KG1 (cell line): ENCODE measurements around the gene ERAS.
"Not testable (repeated sequence)": the region's sequence is repeated elsewhere in the genome, so short reads cannot be mapped to it uniquely, and the experiment has no call there.

ENCODE experiments used
- DNase-seq: peaks from one replicate; lab custom pipeline; 2025; lab: John Stamatoyannopoulos, UW

Gene ERAS

DNA sequence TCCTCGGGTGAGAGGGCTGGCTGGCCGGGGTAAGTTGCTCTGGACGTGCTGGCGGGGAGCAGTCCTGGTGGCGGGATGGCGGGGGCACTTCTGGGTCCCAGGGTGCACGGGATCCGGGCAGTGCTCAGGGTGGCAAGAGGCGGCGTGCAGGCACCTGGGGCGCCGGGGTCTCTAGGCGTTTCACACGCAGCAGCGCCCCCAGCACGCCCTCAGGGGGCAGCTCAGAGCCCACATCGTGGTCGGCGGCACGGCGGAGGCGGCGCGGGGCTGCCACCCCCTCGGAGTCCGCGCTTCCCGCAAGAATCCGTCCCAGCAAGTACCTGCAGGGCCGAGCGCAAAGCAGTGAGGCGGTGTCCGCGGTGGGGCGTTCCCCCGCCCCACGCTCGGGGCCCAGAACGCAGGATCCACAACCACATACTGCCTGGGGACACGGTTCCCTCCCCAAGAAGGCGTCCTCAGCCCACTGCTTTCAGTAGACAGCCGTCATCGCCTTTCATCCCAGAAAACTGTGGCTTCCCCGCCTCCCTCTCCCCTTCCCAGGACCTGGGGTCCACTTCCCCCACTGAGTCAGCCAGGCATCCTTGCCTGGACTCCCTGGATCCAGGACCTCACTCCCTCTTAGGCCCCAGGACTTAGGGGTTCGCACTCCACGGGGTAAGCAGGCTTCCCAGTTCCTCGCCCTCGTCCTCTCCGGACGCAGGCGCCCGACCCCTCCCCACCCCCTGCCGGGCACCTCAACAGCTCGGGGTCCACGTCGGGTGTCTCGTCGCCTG, 5.0 kb downstream of the ERAS start:
- DNase-seq: no peak

DNA sequence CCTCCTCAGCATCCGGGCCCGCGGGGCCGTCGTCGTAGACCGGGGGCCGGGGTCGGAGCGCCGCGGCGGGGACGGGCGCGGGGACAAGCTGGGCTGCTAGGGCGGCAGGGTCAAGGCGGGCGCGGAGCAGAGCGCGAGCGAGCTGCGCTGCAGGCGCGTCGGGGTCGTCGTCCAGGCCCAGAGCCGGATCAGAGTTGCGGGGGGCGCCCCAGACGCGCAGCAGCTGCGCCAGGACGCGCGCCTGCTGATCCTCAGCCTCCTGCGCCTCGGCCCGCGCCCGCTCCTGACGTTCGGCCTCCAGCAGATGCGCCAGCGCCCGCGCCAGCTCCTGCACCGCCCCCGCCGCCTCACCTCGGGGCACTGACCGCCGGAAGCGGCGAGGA, 5.6 kb downstream of the ERAS start:
- DNase-seq: no peak

DNA sequence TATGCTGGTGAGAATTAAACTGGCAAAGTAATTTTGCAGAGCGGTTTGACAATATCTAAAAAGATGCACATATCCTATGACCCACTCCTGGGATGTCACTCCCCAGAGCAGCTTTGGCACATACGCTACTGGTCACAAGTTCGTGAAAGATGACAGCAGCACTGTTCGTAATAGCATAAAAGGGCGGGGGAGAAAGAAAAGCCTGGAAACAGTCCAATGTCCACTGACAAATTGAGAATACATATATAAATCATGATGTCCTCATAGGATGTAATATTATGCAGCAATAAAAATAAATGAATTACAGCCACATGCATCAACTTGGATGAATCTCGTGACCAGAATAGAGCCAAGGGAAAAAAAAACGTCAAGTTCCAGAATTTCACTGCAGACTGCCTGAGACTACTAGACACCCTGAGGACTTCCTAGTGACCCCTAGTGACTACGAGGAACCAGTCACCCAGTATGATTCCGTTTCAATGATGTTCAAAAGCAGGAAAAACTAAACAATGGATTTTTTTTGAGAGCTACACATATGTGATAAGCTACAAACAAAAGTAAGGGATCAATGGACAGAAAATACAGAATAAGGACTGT, 7.3 kb downstream of the ERAS start:
- DNase-seq: no peak

DNA sequence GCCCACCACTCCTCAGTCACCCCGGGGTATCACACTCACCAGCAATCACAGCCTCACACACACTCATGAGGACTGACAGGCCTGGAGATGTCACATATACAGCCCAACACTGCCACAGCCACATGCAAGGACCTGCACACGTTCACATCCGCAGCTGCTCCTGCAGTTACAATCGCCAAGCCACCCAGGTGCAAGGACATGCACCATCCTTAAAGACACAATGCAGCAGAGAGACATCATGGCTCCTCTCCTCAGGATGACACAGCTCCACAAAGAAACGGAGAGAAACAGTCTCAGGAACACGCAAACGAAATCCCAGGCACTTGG, 8.0 kb downstream of the ERAS start:
- DNase-seq: no peak

DNA sequence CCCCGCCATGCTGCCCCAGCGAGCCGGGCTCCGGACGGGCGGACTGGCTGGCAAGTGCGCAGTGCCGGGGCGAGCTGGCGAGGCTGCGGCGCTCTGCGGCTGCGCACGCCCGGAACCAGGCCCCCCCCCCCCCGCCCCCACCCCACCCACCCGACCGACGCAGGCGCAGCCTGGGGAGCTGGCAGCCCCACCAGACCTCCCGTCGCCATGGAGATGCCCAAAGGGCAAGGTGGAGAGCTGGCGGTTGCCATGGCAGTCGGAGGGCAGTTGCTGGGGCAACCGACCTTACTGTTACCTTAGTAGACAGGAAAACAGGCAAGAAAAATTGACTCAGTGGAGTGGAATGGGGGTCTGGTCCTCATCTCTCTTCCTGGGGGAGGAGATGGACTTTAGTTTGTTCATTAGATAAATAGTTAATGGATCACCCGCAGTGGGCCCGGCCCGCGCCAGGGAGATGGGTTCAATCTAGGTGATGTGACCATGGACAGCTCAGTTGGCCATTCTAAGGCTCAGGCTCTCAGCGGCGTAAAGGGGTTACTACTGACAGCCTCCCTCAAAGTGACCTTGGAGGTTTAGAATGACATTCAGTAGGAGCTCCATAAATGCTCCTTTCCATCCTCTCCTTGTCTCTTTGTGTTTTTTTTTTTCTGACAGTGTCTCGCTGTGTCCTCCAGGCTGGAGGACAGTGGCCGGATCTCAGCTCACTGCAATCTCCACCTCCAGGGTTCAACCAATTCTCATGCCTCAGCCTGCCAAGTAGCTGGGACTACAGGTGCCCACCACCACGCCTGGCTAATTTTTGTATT, 9.4 kb downstream of the ERAS start, which contains the start of gene PCSK1N:
TSS of gene PCSK1N (minus strand) at position 87 of the 806 bp plus-strand sequence. CDS start at position 9, 78 bp downstream.
- DNase-seq: no peak

DNA sequence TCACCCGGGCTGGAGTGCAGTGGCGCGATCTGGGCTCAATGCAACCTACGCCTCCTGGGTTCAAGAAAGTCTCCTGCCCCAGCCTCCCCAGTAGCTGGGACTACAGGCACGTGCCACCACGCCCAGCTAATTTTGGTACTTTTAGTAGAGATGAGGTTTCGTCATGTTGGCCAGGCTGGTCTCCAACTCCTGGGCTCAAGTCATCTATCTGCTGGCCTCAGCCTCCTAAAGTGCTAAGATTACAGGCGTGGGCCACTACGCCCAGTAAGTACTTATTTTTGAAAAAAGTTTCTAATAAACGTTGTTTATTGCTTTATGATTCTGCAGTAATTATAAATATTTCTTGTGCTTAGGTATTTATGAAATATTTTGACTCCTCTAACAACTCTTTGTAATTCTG, 13.4 kb downstream of the ERAS start:
- no peak for DNase-seq

DNA sequence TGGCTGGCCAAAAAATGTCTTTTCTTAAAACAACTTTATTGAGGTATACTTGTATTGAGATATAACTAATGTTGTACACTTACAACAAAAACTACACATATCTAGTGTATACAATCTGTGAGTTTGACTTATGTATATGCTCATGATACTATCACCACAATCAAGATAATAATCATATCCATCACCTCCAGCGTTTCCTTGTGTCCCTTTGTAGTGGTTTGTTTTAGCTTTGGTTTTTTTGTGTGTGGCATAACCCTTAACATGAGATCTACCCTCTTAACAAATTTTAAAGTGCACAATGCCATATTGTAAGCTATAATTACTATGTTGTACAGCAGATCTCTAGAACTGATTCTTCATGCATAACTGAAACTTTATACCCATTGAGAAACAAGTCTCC, 22.5 kb downstream of the ERAS start:
- no peak for DNase-seq

DNA sequence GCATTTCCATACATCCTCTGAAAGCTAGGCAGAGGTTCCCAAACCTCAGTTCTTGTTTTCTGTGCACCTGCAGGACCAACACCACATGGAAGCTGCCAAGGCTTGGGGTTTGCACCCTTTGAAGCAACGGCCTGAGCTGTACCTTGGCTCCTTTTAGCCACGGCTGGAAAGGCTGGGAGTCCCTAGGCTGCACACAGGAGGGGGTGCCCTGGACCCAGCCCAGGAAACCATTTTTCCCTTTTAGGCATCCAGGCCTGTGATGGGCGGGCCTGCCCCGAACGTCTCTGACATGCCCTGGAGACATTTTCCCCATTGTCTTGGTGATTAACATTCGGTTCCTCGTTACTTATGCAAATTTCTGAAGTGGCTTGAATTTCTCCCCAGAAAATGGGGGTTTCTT, 26.5 kb downstream of the ERAS start:
- DNase-seq: no peak

DNA sequence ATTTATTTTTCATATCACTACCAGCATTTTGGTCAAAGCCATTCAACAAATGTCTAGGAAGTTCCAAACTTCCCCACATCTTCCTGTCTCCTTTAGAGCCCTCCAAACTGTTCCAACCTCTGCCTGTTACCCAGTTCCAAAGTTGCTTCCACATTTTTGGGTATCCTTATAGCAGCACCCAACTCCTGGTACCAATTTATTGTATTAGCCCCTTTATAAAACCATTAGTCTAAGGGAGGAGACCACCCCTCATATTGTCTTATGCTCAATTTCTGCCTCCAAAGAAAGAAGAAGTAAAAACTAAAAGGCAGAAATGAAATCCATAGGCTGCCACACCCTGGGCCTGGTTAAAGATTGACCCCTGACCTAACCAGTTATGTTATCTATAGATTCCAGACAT, 27.2 kb downstream of the ERAS start:
- not testable (repeated sequence) for DNase-seq

DNA sequence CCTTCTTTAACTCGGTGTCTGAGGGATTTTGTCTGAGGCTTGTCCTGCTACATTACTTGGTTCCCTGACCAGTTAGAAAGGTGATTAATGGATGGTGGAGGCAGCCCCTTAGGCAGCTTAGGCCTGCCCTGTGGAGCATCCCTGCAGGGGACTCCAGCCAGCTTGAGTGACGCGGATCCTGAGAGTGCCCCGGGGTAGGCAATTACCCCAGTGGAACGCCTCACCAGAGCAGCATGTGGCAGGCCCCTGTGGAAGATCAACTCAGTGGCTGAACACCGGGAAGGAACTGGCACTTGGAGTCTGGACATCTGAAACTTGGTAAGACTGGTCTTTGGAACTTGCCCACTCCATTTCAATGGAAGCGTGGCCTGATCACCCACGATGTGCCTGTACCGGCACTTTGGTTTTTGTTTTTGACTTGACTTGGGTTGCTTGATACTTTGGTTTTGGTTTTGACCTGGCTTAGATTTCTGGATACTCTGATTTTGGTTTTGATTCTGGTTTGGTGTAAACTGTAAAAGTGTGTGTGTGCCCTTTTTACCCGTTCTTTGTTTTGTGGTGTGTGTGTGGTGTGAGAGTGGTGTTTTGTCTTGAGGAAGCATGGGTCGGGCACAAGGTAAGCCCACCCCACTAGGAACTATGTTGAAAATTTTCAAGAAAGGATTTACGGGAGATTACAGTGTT, 27.9 kb downstream of the ERAS start:
- DNase-seq: not testable (repeated sequence)

DNA sequence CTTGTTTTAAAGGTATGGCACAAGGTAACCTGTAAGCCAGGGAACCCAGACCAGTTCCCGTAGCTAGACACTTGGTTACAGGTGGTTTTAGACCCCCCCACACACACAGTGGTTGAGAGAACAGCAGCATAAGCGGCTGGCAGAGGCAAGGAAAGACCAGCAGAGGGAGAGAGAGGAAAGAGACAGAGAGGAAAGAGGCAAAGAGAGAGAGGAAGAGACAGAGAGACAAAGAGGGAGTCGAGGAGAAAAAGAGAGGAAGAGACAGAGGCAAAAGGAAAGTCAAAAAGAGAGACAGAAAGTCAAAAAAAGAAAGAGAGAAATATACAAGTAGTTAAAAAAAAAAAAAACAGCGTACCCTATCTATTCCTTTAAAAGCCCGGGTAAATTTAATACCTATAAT, 28.6 kb downstream of the ERAS start:
- DNase-seq: no peak

DNA sequence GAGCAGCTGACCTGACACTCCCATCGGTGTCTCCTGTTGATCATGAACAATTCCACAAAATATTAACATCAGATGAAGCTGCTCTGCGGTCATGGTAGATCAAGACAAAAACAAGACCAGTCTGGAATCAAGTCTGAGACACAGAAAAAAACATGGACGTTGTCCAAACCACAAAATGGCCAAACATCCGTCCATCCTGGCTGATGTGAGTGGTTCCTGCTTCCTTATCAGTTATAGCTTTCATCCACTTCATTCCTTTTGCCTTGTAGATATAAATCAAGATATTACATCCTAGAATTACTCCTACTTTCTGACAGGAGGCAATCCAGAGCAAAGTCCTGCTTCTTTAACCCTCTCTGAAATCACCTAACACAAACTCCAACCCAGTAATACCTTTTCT, 37.9 kb downstream of the ERAS start:
- no peak for DNase-seq

DNA sequence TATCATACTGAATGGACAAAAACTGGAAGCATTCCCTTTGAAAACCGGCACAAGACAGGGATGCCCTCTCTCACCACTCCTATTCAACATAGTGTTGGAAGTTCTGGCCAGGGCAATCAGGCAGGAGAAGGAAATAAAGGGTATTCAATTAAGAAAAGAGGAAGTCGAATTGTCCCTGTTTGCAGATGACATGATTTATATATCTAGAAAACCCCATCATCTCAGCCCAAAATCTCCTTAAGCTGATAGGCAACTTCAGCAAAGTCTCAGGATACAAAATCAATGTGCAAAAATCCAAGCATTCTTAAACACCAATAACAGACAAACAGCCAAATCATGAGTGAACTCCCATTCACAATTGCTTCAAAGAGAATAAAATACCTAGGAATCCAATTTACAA, 45.7 kb downstream of the ERAS start:
- DNase-seq: not testable (repeated sequence)

DNA sequence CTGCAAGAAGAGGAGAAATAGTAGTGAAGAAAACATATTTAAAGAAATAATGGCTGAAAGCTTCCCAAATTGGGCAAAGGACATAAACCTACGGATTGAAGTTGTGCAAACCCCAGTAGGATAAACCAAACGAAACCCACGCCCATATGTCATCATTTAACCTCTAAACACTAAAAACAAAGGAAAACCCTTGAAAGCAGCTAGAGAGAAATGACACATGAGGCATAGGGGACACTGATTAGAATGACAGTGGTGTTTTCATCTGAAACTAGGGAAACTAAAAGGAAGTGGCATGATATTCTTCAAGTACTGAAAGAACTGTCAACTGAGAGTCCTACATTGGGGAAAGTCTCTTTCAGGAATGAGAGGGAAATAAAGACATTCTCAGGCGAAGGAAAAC, 50.6 kb downstream of the ERAS start:
- DNase-seq: not testable (repeated sequence)
